LNCAP (cell line): Measurements from ENCODE around the gene MOCS2.

Source experiments
- TF ChIP-seq, protein P1 (sequence below): fragments of 450-650 bp; IDR thresholded peaks from 2 replicates; pipeline ENCODE4 v1.5.1; 2017; ENCODE audit warnings: mild to moderate bottlenecking

The MOCS2 gene

GRCh38 chr5:53066088-53066487 is 43.5 kb downstream of the MOCS2 start:
- TF ChIP-seq, protein P1, sequence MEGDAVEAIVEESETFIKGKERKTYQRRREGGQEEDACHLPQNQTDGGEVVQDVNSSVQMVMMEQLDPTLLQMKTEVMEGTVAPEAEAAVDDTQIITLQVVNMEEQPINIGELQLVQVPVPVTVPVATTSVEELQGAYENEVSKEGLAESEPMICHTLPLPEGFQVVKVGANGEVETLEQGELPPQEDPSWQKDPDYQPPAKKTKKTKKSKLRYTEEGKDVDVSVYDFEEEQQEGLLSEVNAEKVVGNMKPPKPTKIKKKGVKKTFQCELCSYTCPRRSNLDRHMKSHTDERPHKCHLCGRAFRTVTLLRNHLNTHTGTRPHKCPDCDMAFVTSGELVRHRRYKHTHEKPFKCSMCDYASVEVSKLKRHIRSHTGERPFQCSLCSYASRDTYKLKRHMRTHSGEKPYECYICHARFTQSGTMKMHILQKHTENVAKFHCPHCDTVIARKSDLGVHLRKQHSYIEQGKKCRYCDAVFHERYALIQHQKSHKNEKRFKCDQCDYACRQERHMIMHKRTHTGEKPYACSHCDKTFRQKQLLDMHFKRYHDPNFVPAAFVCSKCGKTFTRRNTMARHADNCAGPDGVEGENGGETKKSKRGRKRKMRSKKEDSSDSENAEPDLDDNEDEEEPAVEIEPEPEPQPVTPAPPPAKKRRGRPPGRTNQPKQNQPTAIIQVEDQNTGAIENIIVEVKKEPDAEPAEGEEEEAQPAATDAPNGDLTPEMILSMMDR: no peak

- TF ChIP-seq, protein P1: no peak
These were observed 45.8 kb downstream of the MOCS2 start for GRCh38 chr5:53063791-53064190.

DNA sequence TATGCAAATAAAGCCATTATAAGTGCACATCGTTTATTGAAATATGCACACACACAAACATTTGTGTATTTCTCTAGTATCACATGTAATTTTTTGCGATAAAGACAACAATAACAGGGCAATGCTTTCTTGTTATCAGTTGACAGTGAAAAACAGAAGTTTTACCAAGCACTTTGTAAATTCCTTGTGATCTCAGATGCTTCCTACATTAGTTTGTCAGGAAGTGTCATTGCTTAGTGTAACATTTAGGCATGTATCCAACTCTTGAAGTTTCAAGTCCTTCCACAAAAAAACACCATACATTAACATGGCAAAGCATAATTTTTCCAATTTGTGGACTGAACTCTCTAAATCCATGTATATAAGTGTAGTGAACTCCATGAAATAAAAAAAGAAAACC is 46.4 kb downstream of the MOCS2 start:
- TF ChIP-seq, protein P1: no peak

- TF ChIP-seq, protein P1: no peak
These were observed 50.3 kb downstream of the MOCS2 start for GRCh38 chr5:53059281-53059680.

- TF ChIP-seq, protein P1: no peak
These were observed 54.2 kb downstream of the MOCS2 start for GRCh38 chr5:53055365-53055764.

- TF ChIP-seq, protein P1: no peak
These were observed 56.2 kb downstream of the MOCS2 start for GRCh38 chr5:53053364-53053763.

- TF ChIP-seq, protein P1: no peak
These were observed 57.1 kb downstream of the MOCS2 start for GRCh38 chr5:53052499-53052898.

- TF ChIP-seq, protein P1: no peak
These were observed 61.3 kb downstream of the MOCS2 start for GRCh38 chr5:53048248-53048647.
